ENCODE results near the gene GARIN1A. TPM values are rescaled to one million over a fixed set of nuclear protein-coding genes. Genes with fewer than 3 reads are reported as not detected.

Gene GARIN1A
- total and polyA plus RNA-seq, 2 of the 4 experiments (the other 2 are of a cell fraction), result 0.18 to 1.4 TPM

DNA sequence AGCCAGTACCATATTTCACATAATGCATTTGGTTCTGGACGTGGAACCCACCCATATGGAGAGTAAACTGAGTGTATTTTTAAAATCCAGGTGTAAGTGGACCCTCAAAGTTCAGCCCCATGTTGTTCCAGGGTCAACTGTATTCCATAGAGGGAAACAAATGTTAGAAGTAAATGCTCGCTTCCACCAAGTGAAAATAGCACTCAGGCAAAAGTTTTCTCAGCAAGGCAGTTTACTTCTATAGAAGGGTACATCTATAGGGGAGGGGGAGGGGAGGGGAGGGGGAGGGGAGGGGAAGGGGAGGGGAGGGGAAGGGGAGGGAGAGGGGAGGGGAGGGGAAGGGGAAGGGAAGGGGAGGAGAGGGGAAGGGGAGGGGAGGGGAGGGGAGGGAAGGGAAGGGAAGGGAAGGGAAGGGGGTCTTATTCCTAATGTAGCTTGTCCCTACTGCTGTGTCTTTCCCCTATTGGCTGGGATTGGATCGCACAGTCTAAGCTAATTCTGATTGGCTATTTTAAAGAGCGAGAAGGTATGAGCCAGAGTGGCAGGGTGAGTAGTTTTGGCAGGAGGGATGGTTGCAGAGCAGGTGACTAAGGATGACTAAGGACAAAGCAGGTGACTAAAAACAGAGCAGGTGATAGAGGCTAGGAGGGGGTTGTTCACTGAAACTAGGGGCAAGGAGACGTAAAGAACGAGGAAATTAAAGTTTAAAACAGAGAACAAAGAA, 29.1 kb downstream of the GARIN1A start:
- Histone ChIP-seq H2AFZ (replicated peaks; ENCODE audit: low read length, poor library complexity) (no peak overlapping the region), H3K27ac (ENCODE audit: insufficient read depth, low read length) (no peak overlapping the region), H2BK20ac (ENCODE audit: low read depth, low read length) (no peak overlapping the region), H3K18ac (ENCODE audit: low read depth, low read length) (no peak overlapping the region), H3K4ac (ENCODE audit: low read depth, low read length) (no peak overlapping the region), H3K36me3 (ENCODE audit: control insufficient read depth, insufficient read depth, low read length) (no peaks in the 10 kb centered on the region), H3K79me1 (ENCODE audit: low read depth in 1 of 2, low read length in 2 of 2) (no peaks in the 10 kb centered on the region), H3K14ac (replicated peaks; ENCODE audit: low read depth, low read length) (no peak overlapping the region), H3K9me3 (ENCODE audit: control insufficient read depth, insufficient read depth, low read length) (no peaks in the 10 kb centered on the region), H4K5ac (ENCODE audit: low read depth, low read length) (no peak overlapping the region), H4K8ac (ENCODE audit: low read depth in 2 of 2, low read length in 2 of 2) (no peak overlapping the region), H4K91ac (ENCODE audit: insufficient read depth, low read depth, low read length) (no peak overlapping the region), H3K4me3 (ENCODE audit: insufficient read depth, low read depth, low read length) (no peak overlapping the region), H3K4me1 (ENCODE audit: control insufficient read depth, insufficient read depth, low read length) (peaks cover 3% of the 10 kb centered on the region; the same call in 1 of the 2 replicates), H2AK5ac (ENCODE audit: low read depth, low read length) (no peak overlapping the region), H3K4me2 (ENCODE audit: low read depth, low read length) (no peak overlapping the region), H2AK9ac (replicated peaks; ENCODE audit: low read depth, low read length, poor library complexity) (no peak overlapping the region), H3K9ac (ENCODE audit: low read depth, low read length) (no peak overlapping the region), H3K56ac (ENCODE audit: extremely low read depth, insufficient read depth, low read length) (no peak overlapping the region), H2BK120ac (ENCODE audit: low read depth, low read length) (no peak overlapping the region), H3K23ac (ENCODE audit: low read depth, low read length) (no peak overlapping the region), H2BK5ac (ENCODE audit: low read depth, low read length, poor library complexity, severe bottlenecking) (no peak overlapping the region), H4K20me1 (ENCODE audit: insufficient read depth, low read length) (no peaks in the 10 kb centered on the region), H2BK15ac (ENCODE audit: low read depth, low read length) (no peak overlapping the region), H3K27me3 (ENCODE audit: control insufficient read depth, insufficient read depth, low read length) (peaks cover 15% of the 10 kb centered on the region), H3K9me1 (ENCODE audit: insufficient read depth, low read length) (no peaks in the 10 kb centered on the region)
- no TSS peak for BruUV-seq (replicated peaks)
- TF ChIP-seq CTCF (conservative IDR thresholded peaks at IDR 0.05; ENCODE audit: low read depth, low read length) (no peak), NFE2L2 (IDR thresholded peaks at IDR 0.05; ENCODE audit: low read depth, low read length) (no peak), USF2 (IDR thresholded peaks at IDR 0.05; ENCODE audit: low read depth, low read length) (no peak), MAFK (IDR thresholded peaks at IDR 0.05; ENCODE audit: low read depth, low read length) (no peak), RFX5 (IDR thresholded peaks at IDR 0.05; ENCODE audit: low read depth, low read length) (no peak), SMC3 (IDR thresholded peaks at IDR 0.05; ENCODE audit: low read depth, low read length) (no peak), BHLHE40 (IDR thresholded peaks at IDR 0.05; ENCODE audit: low read depth, low read length) (no peak), POLR2A (IDR thresholded peaks at IDR 0.05; ENCODE audit: low read depth, low read length) (no peak), RCOR1 (IDR thresholded peaks at IDR 0.05; ENCODE audit: insufficient replicate concordance, low read length) (no peak), CHD1 (IDR thresholded peaks at IDR 0.05; ENCODE audit: low read depth, low read length) (no peak)
- TF ChIP-seq, protein P1, sequence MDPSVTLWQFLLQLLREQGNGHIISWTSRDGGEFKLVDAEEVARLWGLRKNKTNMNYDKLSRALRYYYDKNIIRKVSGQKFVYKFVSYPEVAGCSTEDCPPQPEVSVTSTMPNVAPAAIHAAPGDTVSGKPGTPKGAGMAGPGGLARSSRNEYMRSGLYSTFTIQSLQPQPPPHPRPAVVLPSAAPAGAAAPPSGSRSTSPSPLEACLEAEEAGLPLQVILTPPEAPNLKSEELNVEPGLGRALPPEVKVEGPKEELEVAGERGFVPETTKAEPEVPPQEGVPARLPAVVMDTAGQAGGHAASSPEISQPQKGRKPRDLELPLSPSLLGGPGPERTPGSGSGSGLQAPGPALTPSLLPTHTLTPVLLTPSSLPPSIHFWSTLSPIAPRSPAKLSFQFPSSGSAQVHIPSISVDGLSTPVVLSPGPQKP (IDR thresholded peaks at IDR 0.05; ENCODE audit: borderline replicate concordance, low read depth, low read length), result no peak
- dilution Hi-C loops (cut with HindIII; ENCODE audit: low sequenced_read_pairs, unreplicated experiment) (no loop called here), intact Hi-C loops (cut with micrococcal nuclease) (no loop called here), in situ Hi-C loops (cut with MboI; ENCODE audit: low sequenced_read_pairs) (no loop called here)
- no peak for ATAC-seq (ENCODE audit: low read depth)
- no peak for DNase-seq
- ChIA-PET POLR2A (ENCODE audit: unreplicated experiment) (no interaction called here), CTCF (no interaction called here)
- WGBS, 2 experiments (ENCODE audit: extremely low coverage in 2 of 2, insufficient read length in 1 of 2), result 92% methylated on average over 4 of the region's 6 CpGs; no CpG with 5 or more reads in 1 of the 2 experiments

All from IMR-90 (cell line).